Measurements from ENCODE around the gene KDELR1. TPM values are rescaled to one million over a fixed set of nuclear protein-coding genes. Genes with fewer than 3 reads are reported as not detected.
"Not testable (repeated sequence)": the region's sequence is repeated elsewhere in the genome, so short reads cannot be mapped to it uniquely, and the experiment has no call there.

The KDELR1 gene
- total RNA-seq, 1 experiment from 2014 or later: 111 TPM

DNA sequence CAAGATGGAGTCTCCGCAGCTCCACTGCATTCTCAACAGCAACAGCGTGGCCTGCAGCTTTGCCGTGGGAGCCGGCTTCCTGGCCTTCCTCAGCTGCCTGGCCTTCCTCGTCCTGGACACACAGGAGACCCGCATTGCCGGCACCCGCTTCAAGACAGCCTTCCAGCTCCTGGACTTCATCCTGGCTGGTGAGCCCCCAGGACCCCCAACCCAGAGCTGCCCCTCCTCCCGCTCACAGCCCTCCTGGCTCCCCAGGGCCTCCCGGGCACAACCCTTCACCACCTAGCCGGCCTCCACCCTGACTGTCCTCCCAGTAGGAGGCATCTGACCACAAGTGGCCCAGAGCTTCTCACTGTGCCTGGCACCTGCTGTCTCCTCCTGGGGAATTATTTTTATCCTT, 17.8 kb downstream of the KDELR1 start:
- H3K27ac ChIP-seq (ENCODE audit: low read length): no peak overlapping the region
- H3K9me3 ChIP-seq (ENCODE audit: control insufficient read depth, insufficient read depth, low read depth, low read length): no peaks in the 10 kb centered on the region
- no peaks in the 10 kb centered on the region for H3K4me1 ChIP-seq (ENCODE audit: control insufficient read depth, insufficient read depth, low read length)
- no peak for DNase-seq (ENCODE audit: low read depth, low spot score)
- no peaks in the 10 kb centered on the region for H3K27me3 ChIP-seq (ENCODE audit: control insufficient read depth, insufficient read depth, low read length)
- no peak overlapping the region for H3K4me3 ChIP-seq (ENCODE audit: low read depth in 2 of 2, low read length in 2 of 2)
- ATAC-seq: 0 out of 2 replicates have a peak, but pooled peaks have one; percentile 18
- ChIA-PET POLR2A (interaction anchor here (0.6 kb wide), 2 partner anchors 49 to 181 kb away, joined by 3 to 8 read pairs; no protein-coding TSS in a partner anchor), CTCF (no interaction called here)
- no peak for TF ChIP-seq POLR2AphosphoS5 (IDR thresholded peaks at IDR 0.05; ENCODE audit: low read depth, low read length)
- TF ChIP-seq TCF7L2 (IDR thresholded peaks at IDR 0.05; ENCODE audit: low read depth, low read length): no peak
- TF ChIP-seq, protein P1, sequence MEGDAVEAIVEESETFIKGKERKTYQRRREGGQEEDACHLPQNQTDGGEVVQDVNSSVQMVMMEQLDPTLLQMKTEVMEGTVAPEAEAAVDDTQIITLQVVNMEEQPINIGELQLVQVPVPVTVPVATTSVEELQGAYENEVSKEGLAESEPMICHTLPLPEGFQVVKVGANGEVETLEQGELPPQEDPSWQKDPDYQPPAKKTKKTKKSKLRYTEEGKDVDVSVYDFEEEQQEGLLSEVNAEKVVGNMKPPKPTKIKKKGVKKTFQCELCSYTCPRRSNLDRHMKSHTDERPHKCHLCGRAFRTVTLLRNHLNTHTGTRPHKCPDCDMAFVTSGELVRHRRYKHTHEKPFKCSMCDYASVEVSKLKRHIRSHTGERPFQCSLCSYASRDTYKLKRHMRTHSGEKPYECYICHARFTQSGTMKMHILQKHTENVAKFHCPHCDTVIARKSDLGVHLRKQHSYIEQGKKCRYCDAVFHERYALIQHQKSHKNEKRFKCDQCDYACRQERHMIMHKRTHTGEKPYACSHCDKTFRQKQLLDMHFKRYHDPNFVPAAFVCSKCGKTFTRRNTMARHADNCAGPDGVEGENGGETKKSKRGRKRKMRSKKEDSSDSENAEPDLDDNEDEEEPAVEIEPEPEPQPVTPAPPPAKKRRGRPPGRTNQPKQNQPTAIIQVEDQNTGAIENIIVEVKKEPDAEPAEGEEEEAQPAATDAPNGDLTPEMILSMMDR (IDR thresholded peaks at IDR 0.05): no peak
- no peak for TF ChIP-seq SIN3A (IDR thresholded peaks at IDR 0.05; ENCODE audit: borderline replicate concordance, insufficient read depth, low read depth, low read length)
- TF ChIP-seq, protein P2, sequence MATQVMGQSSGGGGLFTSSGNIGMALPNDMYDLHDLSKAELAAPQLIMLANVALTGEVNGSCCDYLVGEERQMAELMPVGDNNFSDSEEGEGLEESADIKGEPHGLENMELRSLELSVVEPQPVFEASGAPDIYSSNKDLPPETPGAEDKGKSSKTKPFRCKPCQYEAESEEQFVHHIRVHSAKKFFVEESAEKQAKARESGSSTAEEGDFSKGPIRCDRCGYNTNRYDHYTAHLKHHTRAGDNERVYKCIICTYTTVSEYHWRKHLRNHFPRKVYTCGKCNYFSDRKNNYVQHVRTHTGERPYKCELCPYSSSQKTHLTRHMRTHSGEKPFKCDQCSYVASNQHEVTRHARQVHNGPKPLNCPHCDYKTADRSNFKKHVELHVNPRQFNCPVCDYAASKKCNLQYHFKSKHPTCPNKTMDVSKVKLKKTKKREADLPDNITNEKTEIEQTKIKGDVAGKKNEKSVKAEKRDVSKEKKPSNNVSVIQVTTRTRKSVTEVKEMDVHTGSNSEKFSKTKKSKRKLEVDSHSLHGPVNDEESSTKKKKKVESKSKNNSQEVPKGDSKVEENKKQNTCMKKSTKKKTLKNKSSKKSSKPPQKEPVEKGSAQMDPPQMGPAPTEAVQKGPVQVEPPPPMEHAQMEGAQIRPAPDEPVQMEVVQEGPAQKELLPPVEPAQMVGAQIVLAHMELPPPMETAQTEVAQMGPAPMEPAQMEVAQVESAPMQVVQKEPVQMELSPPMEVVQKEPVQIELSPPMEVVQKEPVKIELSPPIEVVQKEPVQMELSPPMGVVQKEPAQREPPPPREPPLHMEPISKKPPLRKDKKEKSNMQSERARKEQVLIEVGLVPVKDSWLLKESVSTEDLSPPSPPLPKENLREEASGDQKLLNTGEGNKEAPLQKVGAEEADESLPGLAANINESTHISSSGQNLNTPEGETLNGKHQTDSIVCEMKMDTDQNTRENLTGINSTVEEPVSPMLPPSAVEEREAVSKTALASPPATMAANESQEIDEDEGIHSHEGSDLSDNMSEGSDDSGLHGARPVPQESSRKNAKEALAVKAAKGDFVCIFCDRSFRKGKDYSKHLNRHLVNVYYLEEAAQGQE (IDR thresholded peaks at IDR 0.05; ENCODE audit: insufficient read depth in 1 of 2, low read depth in 2 of 2, low read length in 1 of 2): no peak
- BruUV-seq (replicated peaks): no TSS peak
- in situ Hi-C loops (cut with HindIII; ENCODE audit: low pct_unique_long_range_greater_than_20kb, low sequenced_read_pairs): no loop called here
- H3K36me3 ChIP-seq (ENCODE audit: control insufficient read depth, insufficient read depth, low read length): no peaks in the 10 kb centered on the region
- intact Hi-C loops (cut with micrococcal nuclease; ENCODE audit: unreplicated experiment): no loop called here

DNA sequence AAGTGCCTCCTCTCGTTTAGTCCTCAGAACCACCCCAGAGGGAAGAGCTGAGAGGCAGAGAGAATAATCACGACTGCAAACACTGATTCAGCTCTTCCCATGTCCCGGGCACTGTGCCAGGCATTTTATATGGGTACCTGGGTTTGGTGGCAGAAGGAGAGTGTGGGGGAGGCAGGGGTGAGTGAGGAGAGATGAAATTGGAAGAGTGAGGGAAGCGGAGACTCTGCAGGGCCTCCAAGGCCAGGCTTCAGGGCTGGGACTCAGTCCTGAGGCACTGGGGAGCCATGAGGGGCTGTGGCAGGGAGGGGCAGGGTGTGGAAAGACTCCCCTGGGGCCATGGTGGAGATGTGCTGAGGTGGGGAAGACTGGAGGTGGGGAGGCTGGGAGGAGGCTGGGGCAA, 18.4 kb downstream of the KDELR1 start:
- ChIA-PET CTCF (no interaction called here), POLR2A (no interaction called here)
- DNase-seq (ENCODE audit: low read depth, low spot score) (no peak), ATAC-seq (peak; percentile 37; the same call in 1 of the 2 replicates)
- BruUV-seq (replicated peaks): no TSS peak
- TF ChIP-seq POLR2AphosphoS5 (IDR thresholded peaks at IDR 0.05; ENCODE audit: low read depth, low read length) (no peak), TCF7L2 (IDR thresholded peaks at IDR 0.05; ENCODE audit: low read depth, low read length) (no peak)
- H3K27me3 ChIP-seq (ENCODE audit: control insufficient read depth, insufficient read depth, low read length): no peaks in the 10 kb centered on the region
- H3K4me3 ChIP-seq (ENCODE audit: low read depth in 2 of 2, low read length in 2 of 2): no peak overlapping the region
- no peaks in the 10 kb centered on the region for H3K36me3 ChIP-seq (ENCODE audit: control insufficient read depth, insufficient read depth, low read length)
- no peak overlapping the region for H3K27ac ChIP-seq (ENCODE audit: low read length)
- H3K9me3 ChIP-seq (ENCODE audit: control insufficient read depth, insufficient read depth, low read depth, low read length): no peaks in the 10 kb centered on the region
- intact Hi-C loops (cut with micrococcal nuclease; ENCODE audit: unreplicated experiment): no loop called here
- in situ Hi-C loops (cut with HindIII; ENCODE audit: low pct_unique_long_range_greater_than_20kb, low sequenced_read_pairs): no loop called here
- H3K4me1 ChIP-seq (ENCODE audit: control insufficient read depth, insufficient read depth, low read length): no peaks in the 10 kb centered on the region

DNA sequence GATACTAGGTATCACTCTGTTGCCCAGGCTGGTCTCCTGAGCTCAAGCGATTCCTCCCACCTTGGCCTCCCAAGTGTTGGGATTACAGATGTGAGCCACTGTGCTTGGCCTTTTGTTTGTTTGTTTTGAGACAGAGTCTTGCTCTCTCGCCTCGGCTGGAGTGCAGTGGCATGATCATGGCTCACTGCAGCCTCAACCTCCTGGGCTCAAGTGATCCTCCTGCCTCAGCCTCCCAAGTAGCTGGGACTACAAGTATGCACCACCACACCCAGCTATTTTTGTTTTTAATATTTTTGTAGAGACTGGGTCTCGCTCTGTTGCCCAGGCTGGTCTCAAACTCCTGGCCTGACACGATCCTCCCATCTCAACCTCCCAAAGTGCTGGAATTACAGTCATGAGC, 19.6 kb downstream of the KDELR1 start:
- DNase-seq (ENCODE audit: low read depth, low spot score); intact Hi-C loops (cut with micrococcal nuclease; ENCODE audit: unreplicated experiment); H3K4me1 ChIP-seq (ENCODE audit: control insufficient read depth, insufficient read depth, low read length); BruUV-seq (replicated peaks); H3K36me3 ChIP-seq (ENCODE audit: control insufficient read depth, insufficient read depth, low read length); H3K4me3 ChIP-seq (ENCODE audit: low read depth in 2 of 2, low read length in 2 of 2); H3K9me3 ChIP-seq (ENCODE audit: control insufficient read depth, insufficient read depth, low read depth, low read length); H3K27ac ChIP-seq (ENCODE audit: low read length); ATAC-seq; CTCF ChIA-PET; H3K27me3 ChIP-seq (ENCODE audit: control insufficient read depth, insufficient read depth, low read length); POLR2A ChIA-PET; in situ Hi-C loops (cut with HindIII; ENCODE audit: low pct_unique_long_range_greater_than_20kb, low sequenced_read_pairs): not testable (repeated sequence)

Measured in Panc1 (cell line).